Right renal pelvis (tissue), 4 donors: Measurements from ENCODE around the gene CASP8AP2. TPM values are rescaled to one million over a fixed set of nuclear protein-coding genes. Genes with fewer than 3 reads are reported as not detected.
"Not testable (repeated sequence)": the region's sequence is repeated elsewhere in the genome, so short reads cannot be mapped to it uniquely, and the experiment has no call there.

Source experiments
- DNase-seq, 4 donors: peaks; one replicate each; pipeline ENCODE4 v3.0.0-alpha.2; 2013; ENCODE audit warnings: low read depth in 4 of 4, low spot score in 3 of 4, missing footprints in 1 of 4
- polyA plus RNA-seq, 4 donors: library from polyadenylated mRNA; unstranded; fragments of 120-200 nt; gene quantifications; one replicate each; pipeline ENCODE4 v1.2.1, GENCODE V29; 2013; ENCODE audit not compliant: insufficient read length in 4 of 4

Gene CASP8AP2
- polyA plus RNA-seq, 4 donors = 22.7 to 29.7 (median 26.5) TPM

- peak; percentile 90 to 94 (median 92) for DNase-seq
These were observed 10.1 kb upstream of the CASP8AP2 start, which contains the start of gene MDN1 for GRCh38 chr6:89819336-89820130. MDN1 (minus strand) TSS chr6:89819794; CDS start chr6:89819607, 187 bp downstream.

GRCh38 chr6:89826029-89826528 lies 3.6 kb upstream of the CASP8AP2 start:
- DNase-seq = no peak

- not testable (repeated sequence) for DNase-seq
These were observed 1.1 kb upstream of the CASP8AP2 start for GRCh38 chr6:89828475-89828987.

DNA sequence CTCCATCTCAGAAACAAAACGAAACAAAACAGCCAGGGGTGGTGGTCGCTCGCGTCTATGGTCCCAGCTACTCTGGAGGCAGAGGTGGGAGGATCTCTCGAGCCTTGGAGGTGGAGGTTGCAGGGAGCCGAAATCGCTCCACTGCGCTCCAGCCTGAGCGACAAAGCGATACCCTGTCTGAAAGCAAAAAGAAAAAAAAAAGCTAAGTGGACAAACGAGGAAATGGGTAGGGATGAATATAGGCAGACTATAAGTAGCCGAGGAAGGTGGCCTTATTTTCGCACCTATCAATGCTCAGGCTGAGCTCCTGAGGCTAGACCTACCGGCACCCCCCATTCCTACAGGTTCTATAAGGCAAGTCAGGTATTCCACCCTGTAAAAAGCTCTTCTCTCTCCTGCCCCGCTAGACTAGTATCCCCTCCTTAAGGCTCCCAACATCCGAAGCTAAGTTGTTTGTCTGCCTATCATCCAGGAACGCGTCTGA lies 650 bp upstream of the CASP8AP2 start:
- no peak for DNase-seq

DNA sequence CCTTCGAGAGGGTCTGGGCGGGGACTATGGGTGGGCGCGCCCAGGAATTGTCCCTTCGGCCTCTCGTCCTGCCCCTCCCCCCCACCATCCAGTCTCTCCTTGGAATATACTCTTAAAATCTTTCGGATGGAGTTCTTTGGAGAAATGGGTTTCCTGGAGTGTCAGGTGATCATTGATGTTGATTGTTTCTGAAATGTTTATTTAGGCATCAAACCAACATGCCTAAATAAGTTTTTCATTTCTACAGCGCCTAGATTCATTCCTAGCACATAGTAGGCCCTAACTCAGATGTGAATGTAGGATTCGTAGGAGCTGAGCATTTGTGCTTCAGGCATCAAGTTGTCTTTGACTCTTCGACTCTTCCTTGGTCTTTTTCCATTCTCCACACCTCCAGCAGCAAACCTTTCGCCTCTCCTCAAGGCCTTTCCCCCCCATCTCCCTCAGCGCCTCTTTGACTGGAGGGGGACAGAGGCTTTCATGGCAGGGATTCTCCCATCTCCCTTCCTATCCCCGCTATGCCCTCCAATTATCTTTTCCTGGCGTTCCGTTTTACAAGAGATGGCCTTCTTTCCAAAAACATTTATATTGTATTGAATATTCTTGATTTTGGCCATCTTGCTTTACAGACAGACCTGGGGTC lies 610 bp downstream of the CASP8AP2 start:
- no peak for DNase-seq

- no peak for DNase-seq
These were observed 5.5 kb downstream of the CASP8AP2 start for GRCh38 chr6:89834884-89835792.

DNA sequence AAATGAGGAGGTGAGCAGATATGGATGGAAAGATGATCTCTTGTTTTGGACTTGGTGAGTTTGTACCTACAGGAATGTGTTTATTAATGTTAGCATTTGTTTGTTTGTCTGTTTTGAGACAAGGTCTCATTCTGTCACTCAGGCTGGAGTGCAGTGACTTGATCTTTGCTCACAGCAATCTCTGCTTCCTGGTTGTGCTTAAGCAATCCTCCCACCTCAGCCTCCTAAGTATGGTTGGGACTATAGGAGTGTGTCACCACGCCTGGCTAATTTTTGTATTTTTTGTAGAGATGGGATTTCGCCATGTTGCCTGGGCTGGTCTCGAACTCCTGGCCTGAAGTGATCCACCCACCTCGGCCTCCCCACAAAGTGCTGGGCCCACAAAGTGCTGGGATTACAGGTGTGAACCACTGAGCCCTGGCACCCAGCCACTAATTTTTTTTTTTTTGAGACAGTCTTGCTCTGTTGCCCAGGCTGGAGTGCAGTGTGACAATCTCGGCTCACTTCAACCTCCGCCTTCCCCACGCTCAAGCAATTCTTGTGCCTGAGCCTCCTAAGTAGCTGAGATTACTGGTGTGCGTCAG lies 7.1 kb downstream of the CASP8AP2 start:
- DNase-seq = no peak

DNA sequence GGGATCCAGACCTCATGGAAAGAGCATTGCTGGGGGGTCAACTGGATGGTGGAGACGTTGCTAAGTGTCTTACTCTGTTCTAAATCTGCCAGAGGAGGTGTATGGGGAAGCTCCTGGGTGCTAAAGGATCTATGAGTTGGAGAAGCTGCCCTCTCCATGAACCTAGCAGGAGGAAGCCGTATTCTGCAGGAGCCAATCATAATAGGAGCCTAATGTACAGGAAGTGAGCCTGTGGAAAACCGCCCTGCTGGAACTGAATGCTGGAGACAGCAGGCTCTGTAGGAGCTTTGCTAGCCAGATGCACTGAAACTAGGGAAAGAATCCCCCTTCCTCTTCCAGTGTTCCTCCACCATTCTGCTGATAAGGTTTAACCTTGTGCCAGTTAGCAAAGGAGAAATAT lies 10.9 kb downstream of the CASP8AP2 start:
- no peak for DNase-seq

- DNase-seq = no peak
These were observed 12.5 kb downstream of the CASP8AP2 start for GRCh38 chr6:89842228-89842627.

GRCh38 chr6:89843070-89843469 lies 13.4 kb downstream of the CASP8AP2 start:
- DNase-seq = no peak

DNA sequence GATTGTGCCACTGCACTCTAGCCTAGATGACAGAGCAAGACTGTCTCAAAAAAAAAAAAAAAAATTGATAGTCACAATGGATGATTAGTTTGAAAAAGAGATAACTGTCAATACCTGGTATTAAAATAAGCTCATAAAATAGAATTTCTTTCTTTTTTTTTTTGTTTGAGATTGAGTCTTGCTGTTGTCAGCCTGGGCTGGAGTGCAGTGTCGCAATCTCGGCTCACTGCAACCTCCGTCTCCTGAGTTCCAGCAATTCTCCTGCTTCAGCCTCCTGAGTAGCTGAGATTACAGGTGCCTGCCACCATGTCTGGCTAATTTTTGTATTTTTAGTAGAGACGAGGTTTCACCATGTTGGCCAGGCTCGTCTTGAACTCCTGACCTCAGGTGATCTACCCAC lies 17.8 kb downstream of the CASP8AP2 start:
- not testable (repeated sequence) for DNase-seq

GRCh38 chr6:89853068-89853467 lies 23.4 kb downstream of the CASP8AP2 start:
- no peak for DNase-seq

DNA sequence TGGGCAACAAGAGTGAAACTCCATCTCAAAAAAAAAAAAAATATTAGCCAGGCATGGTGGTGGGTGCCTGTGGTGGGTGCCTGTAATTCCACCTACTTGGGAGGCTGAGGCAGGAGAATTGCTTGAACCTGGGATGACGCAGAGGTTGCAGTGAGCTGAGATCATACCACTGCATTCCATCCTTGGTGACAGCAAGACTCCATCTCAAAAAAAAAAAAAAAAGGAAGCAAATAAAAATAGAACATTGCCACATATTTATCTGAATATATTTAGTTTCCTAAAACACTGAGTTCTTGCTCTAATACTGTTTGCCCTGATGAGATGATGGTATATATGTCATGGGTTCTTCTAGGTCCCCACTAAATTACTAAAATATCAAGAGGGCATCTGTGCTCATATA lies 28.4 kb downstream of the CASP8AP2 start:
- no peak for DNase-seq

- no peak for DNase-seq
These were observed 30.1 kb downstream of the CASP8AP2 start for GRCh38 chr6:89859744-89860143.

DNA sequence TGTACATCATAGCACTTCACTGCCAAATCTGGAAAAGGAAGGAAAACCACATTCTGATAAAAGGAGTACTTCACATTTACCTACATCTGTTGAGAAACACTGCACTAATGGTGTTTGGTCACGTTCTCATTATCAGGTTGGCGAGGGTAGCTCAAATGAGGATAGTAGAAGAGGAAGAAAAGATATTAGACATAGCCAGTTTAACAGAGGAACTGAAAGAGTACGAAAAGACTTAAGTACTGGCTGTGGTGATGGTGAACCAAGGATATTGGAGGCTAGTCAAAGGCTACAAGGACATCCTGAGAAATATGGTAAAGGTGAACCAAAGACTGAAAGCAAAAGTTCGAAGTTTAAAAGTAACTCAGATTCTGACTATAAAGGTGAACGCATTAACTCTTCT lies 32.6 kb downstream of the CASP8AP2 start:
- DNase-seq = no peak

GRCh38 chr6:89862698-89863097 lies 33.0 kb downstream of the CASP8AP2 start:
- DNase-seq = no peak

GRCh38 chr6:89866024-89866678 lies 36.5 kb downstream of the CASP8AP2 start:
- DNase-seq = no peak

DNA sequence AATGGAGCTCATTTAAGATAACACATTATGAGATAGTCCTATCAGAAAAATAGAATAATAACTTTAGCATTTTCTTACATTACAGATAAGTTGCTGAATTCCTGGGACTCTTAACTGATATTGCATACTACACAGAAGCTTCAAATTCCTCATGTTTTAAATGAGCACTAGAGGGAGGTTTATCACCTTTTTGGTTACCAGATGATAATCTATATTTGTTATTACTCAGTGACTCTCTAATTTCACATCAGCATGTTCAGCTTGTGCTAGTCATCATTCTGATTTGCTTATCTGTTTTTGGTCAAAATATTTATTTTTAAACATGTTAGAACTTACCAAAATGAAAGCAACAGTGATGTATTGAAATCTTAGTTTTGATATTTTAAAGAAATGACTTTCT lies 44.0 kb downstream of the CASP8AP2 start:
- no peak for DNase-seq

DNA sequence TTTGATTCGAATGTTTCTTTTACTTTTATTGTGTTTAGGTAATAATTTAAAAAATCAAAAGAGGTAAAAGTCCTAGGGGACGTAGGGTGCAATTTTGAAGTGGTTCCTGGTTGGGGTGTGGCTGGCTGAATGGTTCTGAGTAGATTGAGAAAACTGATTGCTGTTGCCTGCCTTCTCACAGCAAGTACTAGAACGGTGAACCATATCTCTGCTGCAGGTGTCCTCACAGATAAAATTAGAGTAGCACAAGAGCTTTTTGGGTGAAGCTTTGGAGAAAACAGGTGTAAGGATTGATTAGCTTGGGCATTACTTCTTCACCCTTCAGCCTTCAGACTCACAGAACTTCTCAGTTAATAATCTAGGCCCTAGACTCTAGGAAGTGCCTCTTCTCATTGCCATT lies 44.8 kb downstream of the CASP8AP2 start:
- no peak for DNase-seq
